ENCODE data around the gene PER2.

GRCh38 chr2:238261718-238262375, 26.6 kb downstream of the PER2 start:
- TF ChIP-seq BMI1 (IDR thresholded peaks at IDR 0.05; ENCODE audit: borderline replicate concordance) (no peak), SMAD5 (IDR thresholded peaks at IDR 0.05; ENCODE audit: low read depth) (no peak), BCL3 (IDR thresholded peaks at IDR 0.05; ENCODE audit: borderline replicate concordance, insufficient read depth, low read depth, low read length, poor library complexity, severe bottlenecking) (no peak), EZH2 (IDR thresholded peaks at IDR 0.05; ENCODE audit: borderline replicate concordance, control insufficient read depth, low read depth, low read length) (no peak), JUND (IDR thresholded peaks at IDR 0.05; ENCODE audit: low read depth, low read length) (no peak), NFYB (IDR thresholded peaks at IDR 0.05; ENCODE audit: insufficient read depth, low read depth, low read length) (no peak), TCF7 (IDR thresholded peaks at IDR 0.05; ENCODE audit: borderline replicate concordance) (no peak), ZBTB4 (CRISPR knock-in tag; IDR thresholded peaks at IDR 0.05) (no peak), CTCF (IDR thresholded peaks at IDR 0.05 in 2 of 3, conservative IDR thresholded peaks at IDR 0.05 in 1 of 3; ENCODE audit: control insufficient read depth in 2 of 3, extremely low read depth in 1 of 3, insufficient read depth in 1 of 3, low read depth in 3 of 3, low read length in 3 of 3) (no peak), ZNF274 (IDR thresholded peaks at IDR 0.05; ENCODE audit: insufficient read depth, insufficient read length) (no peak), SUZ12 (IDR thresholded peaks at IDR 0.05; ENCODE audit: unreplicated experiment) (no peak), SMAD1 (IDR thresholded peaks at IDR 0.05; ENCODE audit: low read depth, partially characterized antibody) (no peak), CHD2 (IDR thresholded peaks at IDR 0.05; ENCODE audit: borderline replicate concordance, low read depth, low read length) (no peak), RAD51 (IDR thresholded peaks at IDR 0.05) (no peak)

Data from GM12878 (cell line).